OCI-LY3 (cell line): Measurements from ENCODE around the gene INCENP.

ENCODE experiments used
- CTCF ChIP-seq: fragments of 200-600, 300-600 bp; sonication (generic); IDR thresholded peaks from 2 replicates; pipeline ENCODE4 v1.5.1; 2014; ENCODE audit warnings: antibody characterized with exemption, low read length, low read depth
- EZH2phosphoT487 ChIP-seq: fragments of 200-600 bp; shearing (Covaris generic); IDR thresholded peaks from 2 replicates; pipeline ENCODE4 v1.6.1; 2018; ENCODE audit warnings: antibody characterized with exemption, mixed run types, low read depth

DNA sequence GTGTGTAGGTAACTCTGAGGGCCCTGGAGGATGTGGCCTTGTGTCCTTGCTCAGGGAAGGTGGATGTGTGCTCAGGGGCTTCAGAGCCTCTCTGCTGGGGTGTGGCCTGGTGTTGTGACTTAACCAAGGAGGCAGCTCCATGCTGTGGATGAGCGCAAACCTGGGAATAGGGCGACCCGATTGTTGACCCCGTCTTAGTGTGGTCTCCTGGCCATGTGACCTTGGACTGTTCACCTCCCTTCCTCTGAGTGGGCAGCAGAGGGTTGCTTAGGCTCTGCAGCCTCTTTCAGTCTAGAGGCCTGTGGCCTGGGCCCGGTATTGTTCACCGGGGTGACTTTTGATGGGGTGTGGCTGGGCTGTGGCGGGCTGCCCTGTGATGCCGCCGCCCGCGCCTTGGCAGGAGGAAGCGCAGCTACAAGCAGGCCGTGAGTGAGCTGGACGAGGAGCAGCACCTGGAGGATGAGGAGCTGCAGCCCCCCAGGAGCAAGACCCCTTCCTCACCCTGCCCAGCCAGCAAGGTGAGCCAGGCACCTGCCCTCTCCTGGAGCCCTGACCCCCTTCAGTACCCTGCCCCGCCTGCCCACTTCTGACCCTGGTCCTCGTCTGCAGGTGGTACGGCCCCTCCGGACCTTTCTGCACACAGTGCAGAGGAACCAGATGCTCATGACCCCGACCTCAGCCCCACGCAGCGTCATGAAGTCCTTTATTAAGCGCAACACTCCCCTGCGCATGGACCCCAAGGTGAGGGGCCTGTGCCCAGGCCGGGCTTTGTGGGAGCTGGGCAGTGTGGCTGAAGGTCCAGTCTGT is 16.7 kb downstream of the INCENP start:
- no peak for TF ChIP-seq CTCF
- no peak for TF ChIP-seq EZH2phosphoT487
